Left ventricle myocardium superior (tissue), 1 donor: ENCODE measurements around the gene ZNF609. TPM values are rescaled to one million over a fixed set of nuclear protein-coding genes. Genes with fewer than 3 reads are reported as not detected.

ENCODE experiments used
- ATAC-seq: fragments of 200-7000 bp; cut with Tn5 transposase; one replicate; pipeline ENCODE4 v1.9.1; 2020; ENCODE audit warnings: mild to moderate bottlenecking, moderate library complexity
- DNase-seq: peaks from one replicate; pipeline ENCODE4 v3.0.0-alpha.2; 2020
- intact Hi-C: fragments of 100-400 bp; cut with micrococcal nuclease; formaldehyde crosslinking; loops from one replicate; pipeline ENCODE4 v1.11.0; 2022
- total RNA-seq: library from RNA; stranded (reverse); fragmentation: NEBNext Ultra II Directional; extraction: Animal tissue kit (Norgen Biotek cat#: 25700); gene quantifications from one replicate; pipeline ENCODE4 v1.2.1, GENCODE V29; 2021
- donor health status: DM: no; HTN: yes; CAD: no; lungs with severe emphysema.

The ZNF609 gene
- total RNA-seq, 1 donor from 2014 or later: 17.7 TPM

DNA sequence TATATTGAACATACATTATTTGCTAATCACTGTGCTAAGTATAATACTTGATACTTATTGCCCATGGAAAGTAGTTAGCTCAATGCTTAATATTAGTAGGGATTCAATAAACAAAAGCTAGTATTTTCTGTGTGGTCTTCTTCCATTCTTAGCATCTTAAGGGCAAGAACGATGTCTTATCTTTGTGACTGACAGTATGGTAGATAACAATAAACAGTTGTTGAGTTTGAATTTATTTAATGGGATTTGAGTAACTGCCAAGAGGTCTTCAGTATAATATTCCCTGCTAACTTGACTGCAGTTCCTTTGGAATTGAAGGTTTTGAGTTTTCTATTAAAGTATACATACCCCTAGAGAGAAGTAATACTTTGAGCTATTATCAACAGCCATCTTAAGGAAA, 70.1 kb downstream of the ZNF609 start:
- ATAC-seq (no peak), DNase-seq (no peak)
- intact Hi-C loops: no loop called here

DNA sequence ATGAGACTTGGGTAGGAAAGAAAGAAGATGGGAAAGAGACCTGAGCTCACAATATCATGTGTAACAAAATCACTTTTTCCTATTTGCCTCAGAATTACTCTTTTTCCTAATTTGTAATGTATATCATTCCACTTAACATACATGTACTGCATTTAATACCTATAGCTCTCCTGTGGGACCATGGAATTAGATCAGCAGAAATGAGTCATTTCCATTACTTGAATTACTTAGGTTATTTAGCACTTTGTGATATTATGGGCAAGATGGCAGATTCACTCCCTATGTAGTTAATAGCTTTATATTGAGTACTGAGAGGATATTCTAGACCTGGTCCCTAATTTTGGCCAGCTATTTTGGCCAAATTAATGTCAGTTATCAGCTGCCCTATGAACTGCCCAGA, 70.5 kb downstream of the ZNF609 start:
- ATAC-seq (no peak), DNase-seq (no peak)
- intact Hi-C loops: no loop called here

DNA sequence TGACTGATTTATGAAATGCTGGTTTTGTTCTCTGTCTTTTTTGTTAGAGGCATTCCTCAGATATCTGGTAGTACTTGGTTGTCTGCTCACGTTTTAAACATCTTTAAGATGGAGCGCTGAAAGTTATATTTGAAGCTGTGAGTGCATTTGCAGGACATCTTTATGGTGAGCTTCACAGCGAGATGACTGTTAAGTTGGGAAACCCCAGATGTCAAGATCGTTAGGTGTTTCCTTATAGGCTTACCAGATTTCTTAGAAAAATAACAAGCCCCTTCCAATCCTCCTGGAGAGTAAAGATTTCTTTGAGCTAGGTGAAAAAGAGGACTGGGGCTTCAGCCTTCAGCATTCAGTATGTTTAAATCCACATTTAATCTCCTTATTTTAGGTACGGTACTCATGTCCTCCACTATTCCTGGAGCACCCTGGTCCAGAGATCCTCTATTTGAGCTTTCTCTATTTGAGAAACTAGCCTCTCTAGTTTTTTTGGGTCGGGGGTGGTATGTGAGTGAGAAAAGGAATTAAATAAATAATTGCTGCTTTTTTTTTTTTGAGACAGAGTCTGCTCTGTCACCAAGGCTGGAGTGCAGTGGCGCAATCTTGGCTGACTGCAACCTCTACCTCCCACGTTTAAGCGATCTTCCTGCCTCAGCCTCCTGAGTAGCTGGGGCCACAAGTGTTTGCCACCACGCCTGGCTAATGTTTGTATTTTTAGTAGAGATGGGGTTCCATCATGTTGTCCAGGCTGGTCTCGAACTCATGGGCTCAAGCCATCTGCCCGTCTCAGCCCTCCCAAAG, 72.3 kb downstream of the ZNF609 start:
- ATAC-seq (no peak), DNase-seq (no peak)
- intact Hi-C loops: no loop called here

DNA sequence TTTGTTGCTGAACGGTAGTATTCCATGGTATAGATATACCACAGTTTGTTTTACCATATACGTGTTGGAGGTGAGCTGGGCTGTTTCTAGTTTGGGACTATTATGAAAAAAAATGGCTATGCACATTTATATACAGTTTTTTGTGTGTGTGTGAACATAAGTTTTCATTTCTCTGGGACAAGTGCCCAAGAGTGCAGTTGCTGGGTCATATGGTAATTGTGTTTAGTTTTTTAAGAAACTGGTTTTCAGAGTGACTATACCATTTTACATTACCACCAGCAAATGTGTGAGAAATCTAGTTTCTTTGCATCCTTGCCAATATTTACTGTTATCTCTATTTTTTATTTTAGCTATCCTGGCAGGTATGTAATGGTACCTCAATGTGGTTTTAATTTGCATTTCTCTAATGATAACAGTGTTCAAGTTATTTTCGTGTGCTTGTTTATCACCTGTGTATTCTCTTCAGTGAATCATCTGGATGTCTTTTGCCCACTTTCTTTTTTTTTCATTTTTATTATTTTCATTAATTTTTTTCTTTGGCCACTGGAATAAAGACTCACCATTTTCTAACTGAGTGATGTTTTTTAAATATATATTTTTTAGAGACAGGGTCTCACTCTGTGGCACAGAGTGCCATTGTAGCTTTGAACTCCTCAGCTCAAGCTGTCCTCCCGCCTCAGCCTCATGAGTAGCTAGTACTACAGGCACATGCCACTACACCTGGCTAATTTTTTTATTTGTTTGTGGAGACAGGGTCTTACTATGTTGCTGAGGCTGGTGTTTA, 75.3 kb downstream of the ZNF609 start:
- intact Hi-C loops: no loop called here
- no peak for ATAC-seq
- DNase-seq: no peak

DNA sequence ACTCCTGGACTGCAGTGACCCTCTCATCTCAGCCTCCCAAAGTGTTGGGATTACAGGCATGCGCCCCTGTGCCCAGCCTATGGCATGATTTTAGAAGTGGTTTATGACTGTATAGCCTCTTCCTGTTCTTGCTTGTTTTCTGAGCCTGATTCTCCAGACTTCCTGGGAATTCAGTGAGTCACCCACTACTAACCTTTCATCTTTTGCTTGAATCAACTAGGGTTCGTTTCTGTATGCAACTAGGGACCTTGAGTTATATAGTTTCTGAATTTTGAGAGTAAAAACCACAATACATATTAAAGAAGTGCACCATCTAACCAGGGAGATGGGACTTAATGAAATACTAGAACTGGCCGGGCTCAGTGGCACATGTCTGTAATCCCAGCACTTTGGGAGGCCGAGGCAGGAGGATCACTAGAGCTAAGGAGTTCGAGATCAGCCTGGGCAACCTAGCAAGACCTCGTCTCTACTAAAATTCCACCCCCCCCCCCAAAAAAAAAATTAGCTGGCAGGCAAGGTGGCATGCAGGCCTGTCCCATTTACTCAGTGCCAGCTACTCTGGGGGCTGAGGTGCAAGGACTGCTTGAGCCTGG, 76.0 kb downstream of the ZNF609 start:
- no peak for DNase-seq
- ATAC-seq: no peak
- intact Hi-C loops: no loop called here

DNA sequence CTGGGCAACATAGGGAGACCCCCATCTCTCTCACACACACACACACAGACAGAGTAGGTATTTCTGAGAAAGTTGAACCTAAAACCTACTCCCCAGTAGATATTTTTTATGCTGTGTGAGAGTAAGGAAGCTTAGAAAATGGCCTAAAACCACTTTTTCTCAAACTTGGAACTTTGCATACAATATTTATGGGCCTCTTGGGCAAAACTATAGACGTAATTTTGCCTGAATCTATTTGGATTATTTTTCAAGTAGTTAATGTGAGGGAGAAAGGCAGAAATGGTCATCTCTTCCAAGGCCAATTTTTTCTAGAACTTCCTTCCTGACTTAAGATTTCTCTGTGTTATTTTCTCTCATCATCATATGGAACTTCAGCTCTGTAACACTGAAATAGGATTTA, 81.7 kb downstream of the ZNF609 start:
- DNase-seq (no peak), ATAC-seq (no peak)
- intact Hi-C loops: no loop called here

DNA sequence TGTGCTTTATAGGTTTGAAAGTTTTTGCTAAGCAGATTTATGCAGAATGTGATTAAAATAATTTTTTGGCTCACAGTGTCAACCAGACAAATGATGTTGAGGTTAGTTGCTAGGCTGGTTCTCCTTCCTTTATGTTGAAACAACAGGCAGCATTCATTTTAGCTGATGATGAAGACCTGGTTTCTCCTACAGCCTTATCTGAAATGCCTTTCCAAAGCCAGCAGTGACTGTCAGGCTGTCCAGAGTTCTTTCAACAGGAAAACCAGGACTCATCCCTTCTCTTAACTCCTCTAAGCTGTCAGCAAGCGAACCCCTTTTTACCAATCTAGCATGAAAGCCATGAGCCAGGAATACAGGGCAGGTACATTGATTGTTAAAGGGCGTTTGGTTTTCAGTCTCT, 84.1 kb downstream of the ZNF609 start:
- DNase-seq (no peak), ATAC-seq (peak; percentile 55)
- intact Hi-C loops: no loop called here

DNA sequence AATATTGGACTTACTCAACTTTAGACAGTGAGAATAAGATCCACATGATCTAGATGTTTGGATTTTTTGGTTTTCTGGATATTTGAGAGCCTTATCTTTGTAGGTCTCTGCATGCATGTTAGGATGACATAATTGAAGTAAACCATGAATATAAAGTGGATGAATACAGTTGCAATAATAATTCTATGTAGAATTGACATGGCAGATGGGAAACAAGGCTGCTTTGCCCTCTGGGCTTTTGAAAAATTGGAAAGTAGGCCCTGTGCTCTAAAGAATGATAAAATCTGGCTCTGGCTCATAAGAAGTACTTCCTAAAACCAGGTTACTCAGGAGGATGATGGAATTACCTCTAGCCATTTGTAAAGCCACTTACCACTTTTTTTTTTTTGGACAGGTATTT, 86.9 kb downstream of the ZNF609 start:
- intact Hi-C loops: no loop called here

DNA sequence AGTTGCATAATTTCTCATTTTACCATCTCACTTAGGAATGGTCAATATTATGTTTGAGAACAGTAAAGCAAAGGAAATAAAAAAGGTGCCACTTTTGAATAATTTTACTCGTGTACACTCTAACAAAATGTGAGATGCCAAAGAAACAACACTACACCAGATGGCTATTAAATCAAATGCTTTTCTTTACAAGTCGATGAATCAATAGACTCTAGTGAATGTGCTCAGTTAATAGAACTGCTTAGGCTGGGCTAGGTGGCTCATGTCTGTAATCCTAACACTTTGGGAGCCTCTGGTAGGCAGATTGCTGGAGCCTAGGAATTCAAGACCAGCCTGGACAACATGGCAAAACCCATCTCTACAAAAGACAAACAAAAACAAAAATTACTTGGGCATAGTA, 87.9 kb downstream of the ZNF609 start:
- ATAC-seq: no peak
- no peak for DNase-seq
- intact Hi-C loops: no loop called here

More for the DNA sequence above, 86.9 kb downstream of the ZNF609 start:
- no peak for ATAC-seq
- no peak for DNase-seq

DNA sequence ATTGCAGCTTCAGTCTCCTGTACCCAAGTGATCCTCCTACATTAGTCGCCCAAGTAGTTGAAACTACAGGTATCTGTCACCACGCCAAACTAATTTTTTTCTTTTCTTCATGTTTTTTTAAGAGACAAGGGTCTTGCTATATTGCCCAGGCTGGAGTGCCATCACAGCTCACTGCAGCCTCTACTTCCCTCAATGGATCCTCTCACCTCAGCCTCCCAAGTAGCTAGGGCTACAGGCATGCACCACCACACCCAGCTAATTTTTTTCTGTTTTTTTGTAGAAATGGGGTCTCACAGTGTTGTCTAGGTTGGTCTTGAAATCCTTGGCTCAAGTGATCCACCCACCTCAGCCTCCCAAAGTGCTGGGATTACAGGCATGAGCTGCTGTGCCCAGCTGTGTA, 89.5 kb downstream of the ZNF609 start:
- ATAC-seq (no peak), DNase-seq (no peak)
- intact Hi-C loops: no loop called here

DNA sequence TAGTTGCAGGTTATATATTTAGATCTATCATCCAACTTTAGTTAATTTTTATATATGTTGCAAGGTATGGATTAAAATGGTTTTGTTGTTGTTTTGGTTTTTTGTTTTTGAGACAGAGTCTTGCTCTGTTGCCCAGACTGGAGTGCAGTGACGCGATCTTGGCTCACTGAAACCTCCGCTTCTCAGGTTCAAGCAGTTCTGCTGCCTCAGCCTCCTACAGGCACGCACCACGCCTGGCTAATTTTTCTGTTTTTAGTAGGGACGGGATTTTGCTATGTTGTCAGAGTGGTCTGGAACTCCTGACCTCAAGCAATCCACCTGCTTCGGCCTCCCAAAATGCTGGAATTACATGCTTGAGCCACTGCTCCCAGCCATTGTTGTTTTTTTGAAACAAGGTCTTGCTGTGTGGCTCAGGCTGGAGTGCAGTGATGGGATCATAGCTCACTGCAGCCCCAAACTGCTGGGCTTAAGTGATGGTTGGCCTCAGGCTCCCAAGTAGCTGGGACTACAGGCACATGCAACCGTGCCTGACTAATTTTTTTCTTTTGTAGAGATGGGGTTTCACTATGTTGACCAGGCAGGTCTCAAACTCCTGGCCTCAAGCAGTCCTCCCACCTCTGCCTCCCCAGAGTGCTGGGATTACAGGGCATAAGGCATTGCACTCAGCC, 92.0 kb downstream of the ZNF609 start:
- intact Hi-C loops: no loop called here
- no peak for ATAC-seq
- no peak for DNase-seq

DNA sequence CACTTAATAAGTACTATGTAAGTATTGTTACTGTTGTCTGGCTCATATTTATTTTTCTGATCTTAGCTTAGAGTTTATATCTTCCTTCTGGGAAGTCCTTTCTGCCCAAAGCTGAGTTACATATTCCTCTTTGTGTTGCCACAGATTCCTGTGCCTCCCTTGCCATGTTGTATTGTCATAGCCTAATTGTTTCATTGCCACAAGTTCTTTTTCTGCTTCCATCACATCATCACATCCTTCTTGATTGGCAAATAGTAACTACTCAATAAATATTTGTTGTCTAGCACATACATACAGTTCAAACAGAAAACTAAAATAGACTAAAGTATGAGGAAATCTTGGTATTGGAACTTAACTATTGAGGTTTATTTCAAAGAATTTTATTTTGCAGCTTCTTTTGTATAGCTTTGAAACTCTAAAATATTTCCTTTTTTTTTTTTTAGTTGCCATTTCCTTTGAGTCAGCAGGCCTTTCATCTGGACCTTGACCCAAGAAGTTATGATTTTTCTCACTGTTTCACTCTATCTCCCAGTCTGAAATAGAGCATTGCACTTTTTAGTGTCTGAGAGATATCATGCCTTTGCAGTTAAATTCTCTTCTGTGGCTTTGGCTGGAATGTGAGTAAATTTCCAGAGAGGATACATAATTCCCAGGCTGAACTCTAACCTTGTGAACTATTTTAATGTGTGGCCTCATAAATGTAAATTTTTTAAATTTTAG, 98.2 kb downstream of the ZNF609 start:
- DNase-seq (no peak), ATAC-seq (no peak)
- intact Hi-C loops: no loop called here

DNA sequence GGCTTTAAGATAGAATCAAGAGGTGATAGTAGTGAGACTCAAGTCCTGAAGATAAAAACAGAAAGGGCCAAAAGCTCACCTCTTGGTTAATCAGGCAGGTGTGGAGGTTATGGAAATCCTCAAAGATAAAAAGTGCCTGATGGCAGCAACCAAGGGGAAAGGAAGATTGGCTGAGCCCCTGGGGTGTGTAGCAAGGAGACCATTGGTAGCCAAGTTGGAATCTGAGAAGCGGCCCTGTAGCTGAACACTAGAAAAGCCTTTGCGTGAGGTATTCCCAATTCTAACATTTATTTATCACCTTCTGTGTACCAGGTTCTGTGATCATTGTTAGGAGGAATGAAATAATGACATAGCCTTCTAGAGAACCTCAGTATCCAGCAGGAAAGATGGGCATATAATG, 98.9 kb downstream of the ZNF609 start:
- no peak for DNase-seq
- intact Hi-C loops: no loop called here
- ATAC-seq: no peak

DNA sequence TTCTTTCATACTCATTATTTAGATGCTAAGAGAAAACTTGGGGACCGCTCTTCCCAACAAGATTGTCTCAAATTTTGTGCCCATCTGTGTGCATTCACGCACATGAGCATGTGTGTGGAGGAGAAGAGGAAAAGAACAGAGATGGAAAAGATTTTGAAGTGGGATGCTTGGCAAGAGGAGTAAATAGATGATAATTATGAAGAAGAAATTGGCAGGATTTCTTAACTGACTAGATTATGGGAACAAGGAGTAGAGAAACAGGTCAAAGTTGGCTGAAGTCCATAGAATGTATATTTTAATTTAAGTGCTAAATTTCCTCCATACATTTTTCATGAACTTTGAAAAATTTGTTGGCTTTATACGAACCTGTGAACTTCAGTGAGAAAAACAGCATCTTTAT, 100.1 kb downstream of the ZNF609 start:
- ATAC-seq: no peak
- intact Hi-C loops: no loop called here
- no peak for DNase-seq

DNA sequence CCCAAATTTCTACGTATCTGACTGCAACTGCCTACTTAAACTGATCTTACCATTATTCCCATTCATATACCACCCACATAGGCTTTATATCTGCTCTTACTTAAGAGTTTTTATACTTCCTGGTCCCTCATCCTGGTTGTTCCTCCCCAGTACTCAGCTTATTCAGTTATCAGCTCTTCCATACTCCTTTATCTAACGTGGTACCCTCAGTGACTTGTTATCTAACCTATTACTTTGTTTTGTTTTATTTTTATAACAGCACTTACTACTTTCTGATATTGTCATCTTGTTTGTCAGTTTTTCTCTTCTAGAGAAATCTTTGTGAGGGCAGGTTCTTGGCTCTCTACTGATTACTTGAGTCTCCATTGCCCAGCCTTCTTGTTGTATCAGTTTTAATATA, 100.6 kb downstream of the ZNF609 start:
- no peak for DNase-seq
- intact Hi-C loops: no loop called here
- ATAC-seq: no peak

DNA sequence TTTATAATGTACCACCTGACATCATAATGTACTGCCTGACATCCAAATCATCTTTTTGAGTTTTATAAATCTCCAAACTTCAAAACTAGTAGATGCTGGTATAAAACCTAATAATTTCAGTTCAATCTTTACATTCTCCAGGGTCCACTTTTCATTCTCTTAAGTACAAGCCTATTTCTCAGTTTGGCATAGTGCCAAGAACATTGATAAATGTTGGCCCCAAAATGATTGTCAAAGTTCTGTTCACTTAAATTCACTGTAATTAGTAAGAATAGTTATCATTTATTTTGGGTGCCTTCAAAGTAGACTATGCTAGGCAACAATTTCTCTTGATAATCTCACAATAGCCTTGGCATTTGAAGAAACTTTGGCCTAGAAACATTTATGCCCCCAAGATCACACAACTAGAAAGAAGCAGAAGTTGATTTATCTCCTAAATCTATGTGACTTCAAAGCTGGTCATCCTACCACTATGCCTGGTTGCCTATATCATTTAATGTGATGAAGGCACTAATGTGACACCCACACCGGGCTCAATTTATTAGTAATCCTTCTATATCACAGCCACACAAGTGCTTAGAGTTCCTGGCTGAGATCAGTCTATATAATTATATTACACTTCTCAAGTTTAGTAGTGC, 101.7 kb downstream of the ZNF609 start:
- intact Hi-C loops: no loop called here
- no peak for DNase-seq
- no peak for ATAC-seq

DNA sequence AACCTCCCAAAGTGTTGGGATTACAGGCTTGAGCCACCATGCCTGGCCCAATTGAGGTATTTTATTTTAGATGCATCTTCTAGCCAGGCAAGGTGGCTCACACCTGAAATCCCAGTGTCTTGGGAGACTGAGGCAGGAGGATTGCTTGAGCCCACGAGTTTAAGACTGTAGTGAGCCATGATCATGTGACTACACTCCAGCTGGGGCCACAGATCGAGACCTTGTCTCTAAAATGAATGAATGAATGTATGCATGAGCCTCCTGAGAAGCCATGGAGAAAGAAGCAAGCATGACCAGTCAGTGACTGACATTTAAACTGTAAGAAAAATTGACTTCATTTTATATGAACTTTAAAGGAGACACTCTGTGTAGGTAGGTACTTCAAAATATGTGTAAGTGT, 105.7 kb downstream of the ZNF609 start:
- DNase-seq (no peak), ATAC-seq (no peak)
- intact Hi-C loops: no loop called here

DNA sequence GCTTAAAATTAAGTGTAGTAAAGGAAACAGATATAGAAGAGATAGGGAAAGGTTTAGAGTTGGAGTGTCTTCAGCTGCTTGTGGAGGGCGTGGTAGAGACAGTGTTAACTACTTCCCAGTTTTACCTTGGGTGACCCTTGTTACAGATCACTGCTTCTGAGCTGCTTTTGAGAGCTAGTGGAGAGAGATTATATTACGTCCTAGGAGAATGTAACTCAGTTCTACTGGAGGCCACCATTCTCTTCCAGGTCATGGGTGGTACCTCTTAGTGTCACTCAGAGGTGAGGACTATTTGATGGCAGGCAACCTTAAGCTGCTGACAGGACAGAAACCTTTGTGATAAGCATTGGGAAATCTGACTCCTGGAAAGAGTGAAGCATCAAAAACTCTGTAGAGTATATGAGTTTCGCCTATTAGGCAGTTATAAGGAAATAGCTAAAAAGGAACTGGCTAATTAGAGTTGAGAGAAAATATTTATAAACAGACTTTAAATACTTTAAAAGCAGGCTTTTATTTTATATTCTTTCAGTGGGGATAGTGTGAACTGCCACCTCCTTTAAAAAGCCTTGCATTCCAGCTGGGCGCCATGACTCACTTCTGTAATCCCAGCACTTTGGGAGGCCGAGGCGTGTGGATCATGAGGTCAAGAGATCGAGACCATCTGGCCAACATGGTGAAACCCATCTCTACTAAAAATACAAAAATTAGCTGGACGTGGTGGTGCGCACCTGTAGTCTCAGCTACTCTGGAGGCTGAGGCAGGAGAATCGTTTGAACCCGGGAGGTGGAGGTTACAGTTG, 106.5 kb downstream of the ZNF609 start:
- intact Hi-C loops: no loop called here
- ATAC-seq: peak; percentile 75
- no peak for DNase-seq
